GM12878 (cell line): Measurements from ENCODE around the gene MRTFA. TPM values are rescaled to one million over a fixed set of nuclear protein-coding genes. Genes with fewer than 3 reads are reported as not detected.
A peak's percentile ranks its signal among the peaks of the same experiment; 100 is the strongest.

Source experiments
- BHLHE40 ChIP-seq, 2 experiments: fragments of 450-650 bp in 1 of 2; IDR thresholded peaks; 2 replicates each; pipeline ENCODE4 v1.6.1; 2011 to 2017; ENCODE audit warnings: low read depth in 2 of 2, borderline replicate concordance in 1 of 2, improper control_type of control experiment in 1 of 2, low read length in 1 of 2, mild to moderate bottlenecking in 1 of 2
- CTCF ChIP-seq, 3 experiments: IDR thresholded peaks in 2 of 3; conservative IDR thresholded peaks in 1 of 3; 2 replicates each; pipeline ENCODE4 v1.5.1; 2011; ENCODE audit warnings: low read depth in 3 of 3, low read length in 3 of 3, mild to moderate bottlenecking in 3 of 3, control low read depth in 2 of 3, moderate library complexity in 2 of 3, inconsistent platforms in 1 of 3, mixed read lengths in 1 of 3; ENCODE audit not compliant: control insufficient read depth in 2 of 3, insufficient read depth in 1 of 3; ENCODE audit errors: extremely low read depth in 1 of 3
- DPF2 ChIP-seq: fragments of 450-650 bp; IDR thresholded peaks from 2 replicates; pipeline ENCODE4 v1.6.1; 2017; ENCODE audit warnings: mild to moderate bottlenecking
- ETV6 ChIP-seq, 2 experiments: fragments of 450-650 bp in 1 of 2; IDR thresholded peaks in 1 of 2; conservative IDR thresholded peaks in 1 of 2; 2 replicates each; pipeline ENCODE4 v1.6.1; 2014; ENCODE audit warnings: antibody characterized with exemption in 1 of 2, borderline replicate concordance in 1 of 2, low read depth in 1 of 2, mild to moderate bottlenecking in 1 of 2, moderate library complexity in 1 of 2
- GATAD2B ChIP-seq: fragments of 450-650 bp; conservative IDR thresholded peaks from 2 replicates; pipeline ENCODE4 v1.6.1; 2017; ENCODE audit warnings: low read depth, mild to moderate bottlenecking, moderate library complexity
- JUNB ChIP-seq: IDR thresholded peaks from 2 replicates; pipeline ENCODE4 v1.6.1; 2016; ENCODE audit warnings: antibody characterized with exemption, mild to moderate bottlenecking
- LARP7 ChIP-seq: fragments of 450-650 bp; IDR thresholded peaks from 2 replicates; pipeline ENCODE4 v1.6.1; 2017; ENCODE audit warnings: mild to moderate bottlenecking
- MEF2B ChIP-seq: fragments of 450-650 bp; IDR thresholded peaks from 2 replicates; pipeline ENCODE4 v1.6.1; 2018; ENCODE audit warnings: mild to moderate bottlenecking, moderate library complexity; ENCODE audit not compliant: partially characterized antibody, poor library complexity, severe bottlenecking
- MXI1 ChIP-seq: fragments of 150-350 bp; IDR thresholded peaks from 2 replicates; pipeline ENCODE4 v1.6.1; 2011; ENCODE audit warnings: low read depth, mild to moderate bottlenecking, inconsistent platforms, low read length, improper control_type of control experiment
- NBN ChIP-seq: fragments of 450-650 bp; IDR thresholded peaks from 2 replicates; pipeline ENCODE4 v1.6.1; 2016
- NR2C1 ChIP-seq: fragments of 450-650 bp; IDR thresholded peaks from 2 replicates; pipeline ENCODE4 v1.6.1; 2017; ENCODE audit warnings: antibody characterized with exemption, mild to moderate bottlenecking, moderate library complexity
- NRF1 ChIP-seq: conservative IDR thresholded peaks from 2 replicates; pipeline ENCODE4 v1.6.1; 2011; ENCODE audit warnings: mild to moderate bottlenecking, low read depth, low read length, improper control_type of control experiment
- PRDM15 ChIP-seq: fragments of 450-650 bp; formaldehyde crosslinking; IDR thresholded peaks from 2 replicates; pipeline ENCODE4 v1.4.0; 2020; ENCODE audit warnings: mild to moderate bottlenecking, moderate library complexity
- TCF7 ChIP-seq: IDR thresholded peaks from 2 replicates; pipeline ENCODE4 v1.6.1; 2014; ENCODE audit warnings: antibody characterized with exemption, borderline replicate concordance
- polyA plus RNA-seq, 11 experiments: library from polyadenylated mRNA; depleted of rRNA in 4 of 11; unstranded in 6 of 11; stranded (reverse) in 5 of 11; fragments of >200 nt; fragmentation: Nextera tagmentation in 4 of 11; fragmentation: Illumina TruSeq in 1 of 11; extraction: Ambion mirVana in 4 of 11; extraction: Trizol in 1 of 11; gene quantifications; 1 replicate in 1 of 11; 2 replicates in 10 of 11; pipeline versions ENCODE4 v1.2.1 to v1.2.3, GENCODE V29; 2011 to 2016; ENCODE audit warnings: inconsistent platforms in 2 of 11, missing spikeins in 2 of 11, low read depth in 1 of 11
- total RNA-seq, 4 experiments: library from RNA; depleted of rRNA in 3 of 4; stranded (reverse); fragments of >200 nt in 3 of 4; fragmentation: Illumina TruSeq in 1 of 4; extraction: Trizol in 1 of 4; gene quantifications; 2 replicates each; pipeline versions ENCODE4 v1.2.1 to v1.2.3, GENCODE V29; 2013 to 2021
- TF ChIP-seq, protein P1 (sequence below): fragments of 450-650 bp; IDR thresholded peaks from 2 replicates; pipeline ENCODE4 v1.6.1; 2017; ENCODE audit warnings: mild to moderate bottlenecking, low read depth, inconsistent platforms; ENCODE audit not compliant: poor library complexity, severe bottlenecking
- TF ChIP-seq, protein P2 (sequence below): IDR thresholded peaks from 2 replicates; pipeline ENCODE4 v1.6.1; 2011; ENCODE audit warnings: mild to moderate bottlenecking, low read depth, low read length, moderate library complexity; ENCODE audit not compliant: insufficient replicate concordance

Gene MRTFA
- total and polyA plus RNA-seq, 10 of the 15 experiments (the other 5 are each of a cell fraction or from before 2014, with no cell fraction given), result 2.0 to 63.9 (median 17.9) TPM

- TF ChIP-seq PRDM15 (no peak), JUNB (peak; percentile 46; the same call in 1 of the 2 replicates), CTCF (IDR thresholded peaks at IDR 0.05 in 2 of 3, conservative IDR thresholded peaks at IDR 0.05 in 1 of 3; ENCODE audit: control insufficient read depth in 2 of 3, extremely low read depth in 1 of 3, insufficient read depth in 1 of 3, low read depth in 3 of 3, low read length in 3 of 3) (peak; percentile 45 to 52 (median 49); a peak in 5 of 6 replicates), ETV6 (conservative IDR thresholded peaks at IDR 0.05 in 1 of 2, IDR thresholded peaks at IDR 0.05 in 1 of 2; ENCODE audit: borderline replicate concordance in 1 of 2, low read depth in 1 of 2) (no peak), GATAD2B (no peak), NBN (peak; percentile 47; the same call in 1 of the 2 replicates), LARP7 (no peak), BHLHE40 (IDR thresholded peaks at IDR 0.05; ENCODE audit: borderline replicate concordance in 1 of 2, low read depth in 2 of 2, low read length in 1 of 2) (0 out of 4 replicates have a peak, but pooled peaks of 1 of the 2 experiments have one; percentile 11), DPF2 (peak; percentile 85), MEF2B (peak; percentile 87), NR2C1 (no peak), MXI1 (peak; percentile 62; the same call in 1 of the 2 replicates), NRF1 (no peak), TCF7 (peak; percentile 78; the same call in 1 of the 2 replicates)
- TF ChIP-seq, protein P1, sequence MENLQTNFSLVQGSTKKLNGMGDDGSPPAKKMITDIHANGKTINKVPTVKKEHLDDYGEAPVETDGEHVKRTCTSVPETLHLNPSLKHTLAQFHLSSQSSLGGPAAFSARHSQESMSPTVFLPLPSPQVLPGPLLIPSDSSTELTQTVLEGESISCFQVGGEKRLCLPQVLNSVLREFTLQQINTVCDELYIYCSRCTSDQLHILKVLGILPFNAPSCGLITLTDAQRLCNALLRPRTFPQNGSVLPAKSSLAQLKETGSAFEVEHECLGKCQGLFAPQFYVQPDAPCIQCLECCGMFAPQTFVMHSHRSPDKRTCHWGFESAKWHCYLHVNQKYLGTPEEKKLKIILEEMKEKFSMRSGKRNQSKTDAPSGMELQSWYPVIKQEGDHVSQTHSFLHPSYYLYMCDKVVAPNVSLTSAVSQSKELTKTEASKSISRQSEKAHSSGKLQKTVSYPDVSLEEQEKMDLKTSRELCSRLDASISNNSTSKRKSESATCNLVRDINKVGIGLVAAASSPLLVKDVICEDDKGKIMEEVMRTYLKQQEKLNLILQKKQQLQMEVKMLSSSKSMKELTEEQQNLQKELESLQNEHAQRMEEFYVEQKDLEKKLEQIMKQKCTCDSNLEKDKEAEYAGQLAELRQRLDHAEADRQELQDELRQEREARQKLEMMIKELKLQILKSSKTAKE, result peak; percentile 56
- TF ChIP-seq, protein P2, sequence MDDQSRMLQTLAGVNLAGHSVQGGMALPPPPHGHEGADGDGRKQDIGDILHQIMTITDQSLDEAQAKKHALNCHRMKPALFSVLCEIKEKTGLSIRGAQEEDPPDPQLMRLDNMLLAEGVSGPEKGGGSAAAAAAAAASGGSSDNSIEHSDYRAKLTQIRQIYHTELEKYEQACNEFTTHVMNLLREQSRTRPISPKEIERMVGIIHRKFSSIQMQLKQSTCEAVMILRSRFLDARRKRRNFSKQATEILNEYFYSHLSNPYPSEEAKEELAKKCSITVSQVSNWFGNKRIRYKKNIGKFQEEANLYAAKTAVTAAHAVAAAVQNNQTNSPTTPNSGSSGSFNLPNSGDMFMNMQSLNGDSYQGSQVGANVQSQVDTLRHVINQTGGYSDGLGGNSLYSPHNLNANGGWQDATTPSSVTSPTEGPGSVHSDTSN, result no peak
These were observed 199.8 kb downstream of the MRTFA start (continued) for GRCh38 chr22:40436505-40437431.
